ENCODE measurements around the gene ADISSP.

Gene ADISSP

GRCh38 chr20:3747471-3747870 is 20.1 kb downstream of the ADISSP start:
- DNase-seq = no peak
- peaks cover 18% of the 10 kb centered on the region for H3K27me3 Mint-ChIP-seq
- peaks cover 16% of the 10 kb centered on the region for H3K4me1 Mint-ChIP-seq (ENCODE audit: low read depth)
- peaks cover 9% of the 10 kb centered on the region for H3K36me3 Mint-ChIP-seq (ENCODE audit: low read depth)
- no peak overlapping the region for H3K27ac Mint-ChIP-seq
- no peaks in the 10 kb centered on the region for H3K9me3 Mint-ChIP-seq
- H3K4me3 Mint-ChIP-seq = no peak overlapping the region

GRCh38 chr20:3745686-3746173 is 21.8 kb downstream of the ADISSP start:
- Mint-ChIP-seq H3K4me3 (no peak overlapping the region), H3K27me3 (peaks cover 18% of the 10 kb centered on the region), H3K9me3 (no peaks in the 10 kb centered on the region), H3K4me1 (ENCODE audit: low read depth) (peaks cover 10% of the 10 kb centered on the region), H3K36me3 (ENCODE audit: low read depth) (peaks cover 1% of the 10 kb centered on the region), H3K27ac (no peak overlapping the region)
- DNase-seq = no peak

GRCh38 chr20:3744806-3745685 is 22.5 kb downstream of the ADISSP start:
- Mint-ChIP-seq H3K36me3 (ENCODE audit: low read depth) (no peaks in the 10 kb centered on the region), H3K9me3 (no peaks in the 10 kb centered on the region), H3K4me3 (peak overlapping the region; percentile 53), H3K4me1 (ENCODE audit: low read depth) (peaks cover 10% of the 10 kb centered on the region), H3K27me3 (peaks cover 18% of the 10 kb centered on the region), H3K27ac (no peak overlapping the region)
- peak; percentile 79 for DNase-seq

GRCh38 chr20:3744037-3744436 is 23.5 kb downstream of the ADISSP start:
- DNase-seq = no peak
- H3K9me3 Mint-ChIP-seq = no peaks in the 10 kb centered on the region
- H3K4me3 Mint-ChIP-seq = no peak overlapping the region
- no peaks in the 10 kb centered on the region for H3K36me3 Mint-ChIP-seq (ENCODE audit: low read depth)
- H3K27ac Mint-ChIP-seq = no peak overlapping the region
- H3K4me1 Mint-ChIP-seq (ENCODE audit: low read depth) = peaks cover 10% of the 10 kb centered on the region
- H3K27me3 Mint-ChIP-seq = peaks cover 18% of the 10 kb centered on the region

GRCh38 chr20:3743251-3743650 is 24.3 kb downstream of the ADISSP start:
- Mint-ChIP-seq H3K27me3 (peaks cover 18% of the 10 kb centered on the region), H3K27ac (no peak overlapping the region), H3K36me3 (ENCODE audit: low read depth) (no peaks in the 10 kb centered on the region), H3K4me3 (no peak overlapping the region), H3K9me3 (no peaks in the 10 kb centered on the region), H3K4me1 (ENCODE audit: low read depth) (peaks cover 10% of the 10 kb centered on the region)
- no peak for DNase-seq

- no peak overlapping the region for H3K4me3 Mint-ChIP-seq
- no peaks in the 10 kb centered on the region for H3K9me3 Mint-ChIP-seq
- DNase-seq = no peak
- no peaks in the 10 kb centered on the region for H3K36me3 Mint-ChIP-seq (ENCODE audit: low read depth)
- no peak overlapping the region for H3K27ac Mint-ChIP-seq
- H3K4me1 Mint-ChIP-seq (ENCODE audit: low read depth) = peaks cover 10% of the 10 kb centered on the region
- H3K27me3 Mint-ChIP-seq = peaks cover 18% of the 10 kb centered on the region
Observed at GRCh38 chr20:3741836-3742458, 25.6 kb downstream of the ADISSP start.

GRCh38 chr20:3740615-3741301 is 26.8 kb downstream of the ADISSP start:
- H3K27ac Mint-ChIP-seq = no peak overlapping the region
- no peaks in the 10 kb centered on the region for H3K9me3 Mint-ChIP-seq
- H3K4me3 Mint-ChIP-seq = no peak overlapping the region
- peaks cover 11% of the 10 kb centered on the region for H3K27me3 Mint-ChIP-seq
- DNase-seq = no peak
- H3K36me3 Mint-ChIP-seq (ENCODE audit: low read depth) = no peaks in the 10 kb centered on the region
- peaks cover 10% of the 10 kb centered on the region for H3K4me1 Mint-ChIP-seq (ENCODE audit: low read depth)

- Mint-ChIP-seq H3K4me1 (ENCODE audit: low read depth) (peaks cover 6% of the 10 kb centered on the region), H3K4me3 (no peak overlapping the region), H3K27ac (no peak overlapping the region), H3K36me3 (ENCODE audit: low read depth) (no peaks in the 10 kb centered on the region), H3K9me3 (no peaks in the 10 kb centered on the region), H3K27me3 (peaks cover 8% of the 10 kb centered on the region)
- DNase-seq = no peak
Observed at GRCh38 chr20:3739926-3740451, 27.6 kb downstream of the ADISSP start.

GRCh38 chr20:3739054-3739925 is 28.3 kb downstream of the ADISSP start:
- H3K27ac Mint-ChIP-seq = no peak overlapping the region

GRCh38 chr20:3738111-3739053 is 29.2 kb downstream of the ADISSP start:
- H3K9me3 Mint-ChIP-seq = no peaks in the 10 kb centered on the region
- H3K27ac Mint-ChIP-seq = no peak overlapping the region
- no peaks in the 10 kb centered on the region for H3K4me1 Mint-ChIP-seq (ENCODE audit: low read depth)
- DNase-seq = no peak
- peaks cover 5% of the 10 kb centered on the region for H3K27me3 Mint-ChIP-seq
- no peak overlapping the region for H3K4me3 Mint-ChIP-seq
- no peaks in the 10 kb centered on the region for H3K36me3 Mint-ChIP-seq (ENCODE audit: low read depth)

More at GRCh38 chr20:3739054-3739925, 28.3 kb downstream of the ADISSP start:
- H3K36me3 Mint-ChIP-seq (ENCODE audit: low read depth) = no peaks in the 10 kb centered on the region
- H3K4me3 Mint-ChIP-seq = no peak overlapping the region
- no peak for DNase-seq
- H3K9me3 Mint-ChIP-seq = no peaks in the 10 kb centered on the region
- peaks cover 2% of the 10 kb centered on the region for H3K27me3 Mint-ChIP-seq
- H3K4me1 Mint-ChIP-seq (ENCODE audit: low read depth) = peaks cover 2% of the 10 kb centered on the region

- Mint-ChIP-seq H3K36me3 (ENCODE audit: low read depth) (no peaks in the 10 kb centered on the region), H3K9me3 (no peaks in the 10 kb centered on the region), H3K27me3 (peaks cover 26% of the 10 kb centered on the region)
Observed at GRCh38 chr20:3735768-3736167, 31.8 kb downstream of the ADISSP start.

GRCh38 chr20:3734111-3734843 is 33.3 kb downstream of the ADISSP start:
- no peaks in the 10 kb centered on the region for H3K36me3 Mint-ChIP-seq (ENCODE audit: low read depth)
- peaks cover 38% of the 10 kb centered on the region for H3K27me3 Mint-ChIP-seq
- H3K9me3 Mint-ChIP-seq = no peaks in the 10 kb centered on the region
- no peaks in the 10 kb centered on the region for H3K4me1 Mint-ChIP-seq (ENCODE audit: low read depth)
- no peak for DNase-seq
- no peak overlapping the region for H3K27ac Mint-ChIP-seq
- H3K4me3 Mint-ChIP-seq = no peak overlapping the region

More at GRCh38 chr20:3735768-3736167, 31.8 kb downstream of the ADISSP start:
- H3K27ac Mint-ChIP-seq = no peak overlapping the region
- H3K4me3 Mint-ChIP-seq = no peak overlapping the region
- DNase-seq = no peak
- no peaks in the 10 kb centered on the region for H3K4me1 Mint-ChIP-seq (ENCODE audit: low read depth)

All from activated T-cell treated with anti-CD3 and anti-CD28 coated beads, Interleukin-2, amount 50 U/mL, for 24 hours (primary cell).